Activated naive CD4-positive, alpha-beta T cell treated with anti-CD3 and anti-CD28 coated beads, Interleukin-2, amount 50 U/mL, for 72 hours (primary cell): ENCODE results near the gene VWA1. TPM values are rescaled to one million over a fixed set of nuclear protein-coding genes. Genes with fewer than 3 reads are reported as not detected.
"Not testable (repeated sequence)": the region's sequence is repeated elsewhere in the genome, so short reads cannot be mapped to it uniquely, and the experiment has no call there.

Experiments
- ATAC-seq, 2 donors: fragments of 150-1000 bp; cut with Tn5 transposase; 2 replicates each; pipeline ENCODE4 v1.10.0; 2021; ENCODE audit warnings: mild to moderate bottlenecking in 2 of 2, moderate library complexity in 2 of 2
- DNase-seq, 2 donors: peaks; one replicate each; pipeline ENCODE4 v3.0.0; 2021 to 2022; ENCODE audit warnings: low spot score in 2 of 2
- H3K27ac Mint-ChIP-seq, 2 donors: one replicate each; pipeline ENCODE4 v1.8.0; 2022; ENCODE audit warnings: mild to moderate bottlenecking in 2 of 2, mixed read lengths in 2 of 2
- H3K36me3 Mint-ChIP-seq, 2 donors: one replicate each; pipeline ENCODE4 v1.8.0; 2022; ENCODE audit warnings: mixed read lengths in 2 of 2
- H3K9me3 Mint-ChIP-seq, 2 donors: one replicate each; pipeline ENCODE4 v1.8.0; 2022; ENCODE audit warnings: mixed read lengths in 2 of 2
- total RNA-seq, 2 donors: library from RNA; stranded (reverse); gene quantifications; one replicate each; pipeline ENCODE4 v1.2.3, GENCODE V29; 2022

Gene VWA1
- total RNA-seq, 2 donors from 2014 or later = 0.59 to 6.9 TPM

GRCh38 chr1:1455934-1456333 lies 20.4 kb downstream of the VWA1 start:
- H3K9me3 Mint-ChIP-seq, DNase-seq, ATAC-seq, H3K36me3 Mint-ChIP-seq, H3K27ac Mint-ChIP-seq: not testable (repeated sequence)

- H3K9me3 Mint-ChIP-seq, DNase-seq, ATAC-seq, H3K36me3 Mint-ChIP-seq, H3K27ac Mint-ChIP-seq: not testable (repeated sequence)
These were observed 21.3 kb downstream of the VWA1 start for GRCh38 chr1:1456683-1457255.

GRCh38 chr1:1459156-1459555 lies 23.7 kb downstream of the VWA1 start:
- not testable (repeated sequence) for DNase-seq, H3K9me3 Mint-ChIP-seq, H3K27ac Mint-ChIP-seq, H3K36me3 Mint-ChIP-seq, ATAC-seq

- not testable (repeated sequence) for H3K9me3 Mint-ChIP-seq, H3K27ac Mint-ChIP-seq, DNase-seq, H3K36me3 Mint-ChIP-seq, ATAC-seq
These were observed 24.2 kb downstream of the VWA1 start for GRCh38 chr1:1459711-1460110.

GRCh38 chr1:1460540-1461130 lies 25.1 kb downstream of the VWA1 start:
- Mint-ChIP-seq H3K9me3 (no peaks in the 10 kb centered on the region), H3K27ac (no peak overlapping the region), H3K36me3 (no peaks in the 10 kb centered on the region)
- ATAC-seq = no peak
- DNase-seq = no peak

- Mint-ChIP-seq H3K36me3 (no peaks in the 10 kb centered on the region), H3K9me3 (no peaks in the 10 kb centered on the region), H3K27ac (peak overlapping the region in 1 of 2 donors; percentile 80)
- no peak for ATAC-seq
- DNase-seq = no peak
These were observed 26.3 kb downstream of the VWA1 start for GRCh38 chr1:1461721-1462317.

GRCh38 chr1:1462318-1462966 lies 27.0 kb downstream of the VWA1 start:
- Mint-ChIP-seq H3K36me3 (no peaks in the 10 kb centered on the region), H3K9me3 (no peaks in the 10 kb centered on the region), H3K27ac (peak overlapping the region in 1 of 2 donors; percentile 80)
- ATAC-seq = peak in 1 of 2 donors; percentile 88
- DNase-seq = no peak

- peak overlapping the region in 1 of 2 donors; percentile 80 for H3K27ac Mint-ChIP-seq
- no peak for DNase-seq
- ATAC-seq = no peak
- no peaks in the 10 kb centered on the region for H3K9me3 Mint-ChIP-seq
- H3K36me3 Mint-ChIP-seq = no peaks in the 10 kb centered on the region
These were observed 27.8 kb downstream of the VWA1 start for GRCh38 chr1:1463312-1463711.

- ATAC-seq, DNase-seq, H3K36me3 Mint-ChIP-seq, H3K9me3 Mint-ChIP-seq, H3K27ac Mint-ChIP-seq: not testable (repeated sequence)
These were observed 32.9 kb downstream of the VWA1 start for GRCh38 chr1:1468196-1468985.

GRCh38 chr1:1470626-1471388 lies 35.3 kb downstream of the VWA1 start:
- ATAC-seq = peak; percentile 5 to 8
- H3K9me3 Mint-ChIP-seq = no peaks in the 10 kb centered on the region
- H3K36me3 Mint-ChIP-seq = peaks cover 0 to 7% of the 10 kb centered on the region in 2 donors
- H3K27ac Mint-ChIP-seq = peak overlapping the region; percentile 73 to 84
- DNase-seq = peak in 1 of 2 donors; percentile 17

GRCh38 chr1:1471389-1472052 lies 36.0 kb downstream of the VWA1 start, which contains the start of gene ATAD3B:
ATAD3B (plus strand) TSS chr1:1471765; CDS start chr1:1471885, 120 bp downstream.
- H3K36me3 Mint-ChIP-seq = peaks cover 0 to 7% of the 10 kb centered on the region in 2 donors
- DNase-seq = peak; percentile 91 to 93
- peak within 1 kb of the TSS; percentile 73 to 84 for H3K27ac Mint-ChIP-seq
- peak; percentile 99 for ATAC-seq
- no peaks in the 10 kb centered on the region for H3K9me3 Mint-ChIP-seq

GRCh38 chr1:1472053-1472876 lies 36.8 kb downstream of the VWA1 start:
- DNase-seq = peak in 1 of 2 donors; percentile 31
- peak; percentile 20 to 39 for ATAC-seq
- H3K36me3 Mint-ChIP-seq, H3K9me3 Mint-ChIP-seq: not testable (repeated sequence)
- peak overlapping the region; percentile 61 to 81 for H3K27ac Mint-ChIP-seq

- H3K36me3 Mint-ChIP-seq = peaks cover 13 to 14% of the 10 kb centered on the region in 2 donors
- H3K27ac Mint-ChIP-seq, ATAC-seq, H3K9me3 Mint-ChIP-seq, DNase-seq: not testable (repeated sequence)
These were observed 40.5 kb downstream of the VWA1 start for GRCh38 chr1:1476011-1476410.

GRCh38 chr1:1477206-1477605 lies 41.7 kb downstream of the VWA1 start:
- Mint-ChIP-seq H3K36me3 (peaks cover 10 to 14% of the 10 kb centered on the region in 2 donors), H3K9me3 (no peaks in the 10 kb centered on the region), H3K27ac (no peak overlapping the region)
- DNase-seq = no peak
- no peak for ATAC-seq
